GM12878 (cell line): ENCODE results near the gene RICTOR. TPM values are rescaled to one million over a fixed set of nuclear protein-coding genes. Genes with fewer than 3 reads are reported as not detected.

ENCODE experiments used
- ATAC-seq: fragments of 200-7000 bp; cut with Tn5 transposase; 3 replicates; pipeline ENCODE4 v1.9.1; 2020; ENCODE audit warnings: mild to moderate bottlenecking, moderate library complexity
- BruUV-seq: library from RNA; stranded (reverse); fragments of 400-500 nt; replicated peaks from 2 replicates; lab custom pipeline; 2021; lab: Mats Ljungman, UMichigan
- CTCF ChIA-PET: fragments of 300-600 bp; sonication (Branson Sonifier 250); formaldehyde crosslinking; extraction: SDS; loops from one replicate; lab custom pipeline; 2021; ENCODE audit warnings: inconsistent platforms; lab: Yijun Ruan, JAX
- POLR2A ChIA-PET: fragments of 350-600 bp; formaldehyde crosslinking; extraction: SDS; loops from one replicate; lab custom pipeline; 2021; ENCODE audit warnings: inconsistent platforms; lab: Charles Lee
- RAD21 ChIA-PET: fragments of 300-600 bp; sonication (Branson Sonifier 250); formaldehyde crosslinking; loops from one replicate; lab custom pipeline; 2023; ENCODE audit warnings: antibody characterized with exemption; ENCODE audit not compliant: unreplicated experiment; lab: Charles Lee
- SMC1A ChIA-PET: fragments of 300-600 bp; sonication (Branson Sonifier 250); formaldehyde crosslinking; loops from one replicate; lab custom pipeline; 2023; ENCODE audit not compliant: unreplicated experiment, uncharacterized antibody; lab: Charles Lee
- DNase-seq: peaks from one replicate; pipeline ENCODE4 v3.0.0-alpha.2; 2011; ENCODE audit warnings: low read depth, low spot score
- FAIRE-seq: peaks from 3 replicates; lab custom pipeline; 2011; peaks lifted over from hg19 to GRCh38; lab: Jason Lieb, UNC
- H2AFZ ChIP-seq: 2 replicates; pipeline ENCODE4 v1.6.0; 2011; ENCODE audit warnings: low read depth, low read length, control low read depth; ENCODE audit not compliant: control insufficient read depth
- H3K27ac ChIP-seq: 2 replicates; pipeline ENCODE4 v1.5.1; 2011; ENCODE audit warnings: control low read depth; ENCODE audit not compliant: control insufficient read depth, insufficient read depth
- H3K27me3 ChIP-seq, 2 experiments: replicated peaks in 1 of 2; 2 replicates each; pipeline versions ENCODE4 v1.6.0 to v1.6.1; 2011; ENCODE audit warnings: low read length in 1 of 2; ENCODE audit not compliant: control insufficient read depth in 2 of 2, insufficient read depth in 2 of 2
- H3K36me3 ChIP-seq, 2 experiments: 2 replicates each; pipeline ENCODE4 v1.5.1; 2011; ENCODE audit warnings: low read length in 1 of 2; ENCODE audit not compliant: control insufficient read depth in 2 of 2, insufficient read depth in 2 of 2
- H3K4me1 ChIP-seq: 2 replicates; pipeline ENCODE4 v1.6.1; 2011; ENCODE audit warnings: mild to moderate bottlenecking, low read length, moderate library complexity, mixed read lengths; ENCODE audit not compliant: control insufficient read depth, insufficient read depth
- H3K4me2 ChIP-seq: 2 replicates; pipeline ENCODE4 v1.6.0; 2011; ENCODE audit warnings: control low read depth; ENCODE audit not compliant: control insufficient read depth, insufficient read depth
- H3K4me3 ChIP-seq: fragments of 200-600 bp; sonication (generic); 2 replicates; pipeline ENCODE4 v1.5.1; 2016
- H3K79me2 ChIP-seq: 2 replicates; pipeline ENCODE4 v1.6.0; 2011; ENCODE audit warnings: low read length; ENCODE audit not compliant: control insufficient read depth, insufficient read depth
- H3K9ac ChIP-seq: 2 replicates; pipeline ENCODE4 v1.8.0; 2011; ENCODE audit warnings: low read length, control low read depth, mixed read lengths; ENCODE audit not compliant: control insufficient read depth, insufficient read depth
- H3K9me3 ChIP-seq: replicated peaks from 3 replicates; pipeline ENCODE4 v1.5.1; 2011; ENCODE audit warnings: mild to moderate bottlenecking, low read length; ENCODE audit not compliant: control insufficient read depth, insufficient read depth
- H4K20me1 ChIP-seq: 2 replicates; pipeline ENCODE4 v1.6.0; 2011; ENCODE audit not compliant: control insufficient read depth, insufficient read depth
- BACH1 ChIP-seq: fragments of 450-650 bp; IDR thresholded peaks from 2 replicates; pipeline ENCODE4 v1.6.1; 2017; ENCODE audit warnings: mild to moderate bottlenecking, borderline replicate concordance
- BMI1 ChIP-seq: fragments of 450-650 bp; IDR thresholded peaks from 2 replicates; pipeline ENCODE4 v1.6.1; 2016; ENCODE audit warnings: mild to moderate bottlenecking, moderate library complexity, borderline replicate concordance
- CHD1 ChIP-seq: IDR thresholded peaks from 2 replicates; pipeline ENCODE4 v1.6.1; 2012; ENCODE audit warnings: low read depth, low read length, improper control_type of control experiment
- CREM ChIP-seq: IDR thresholded peaks from 2 replicates; pipeline ENCODE4 v1.6.1; 2014; ENCODE audit warnings: antibody characterized with exemption, low read depth
- EGR1 ChIP-seq, 2 experiments: IDR thresholded peaks; 1 replicate in 1 of 2; 2 replicates in 1 of 2; pipeline ENCODE4 v1.6.1; 2011 to 2012; ENCODE audit warnings: low read depth in 2 of 2, low read length in 2 of 2, borderline replicate concordance in 1 of 2, mild to moderate bottlenecking in 1 of 2, moderate library complexity in 1 of 2
- HDGF ChIP-seq: fragments of 450-650 bp; IDR thresholded peaks from 2 replicates; pipeline ENCODE4 v1.6.1; 2016; ENCODE audit warnings: antibody characterized with exemption
- IRF4 ChIP-seq: IDR thresholded peaks from 2 replicates; pipeline ENCODE4 v1.6.1; 2011; ENCODE audit warnings: low read depth, low read length
- JUND ChIP-seq: IDR thresholded peaks from 2 replicates; pipeline ENCODE4 v1.6.1; 2012; ENCODE audit warnings: low read depth, mild to moderate bottlenecking, low read length, improper control_type of control experiment, moderate library complexity
- LARP7 ChIP-seq: fragments of 450-650 bp; IDR thresholded peaks from 2 replicates; pipeline ENCODE4 v1.6.1; 2017; ENCODE audit warnings: mild to moderate bottlenecking
- MLLT1 ChIP-seq: fragments of 450-650 bp; IDR thresholded peaks from 2 replicates; pipeline ENCODE4 v1.6.1; 2016; ENCODE audit warnings: mild to moderate bottlenecking
- NFYA ChIP-seq: IDR thresholded peaks from 2 replicates; pipeline ENCODE4 v1.6.1; 2011; ENCODE audit warnings: low read depth, mild to moderate bottlenecking, low read length, improper control_type of control experiment, borderline replicate concordance
- PRDM15 ChIP-seq: fragments of 450-650 bp; formaldehyde crosslinking; IDR thresholded peaks from 2 replicates; pipeline ENCODE4 v1.4.0; 2020; ENCODE audit warnings: mild to moderate bottlenecking, moderate library complexity
- RAD51 ChIP-seq: fragments of 450-650 bp; IDR thresholded peaks from 2 replicates; pipeline ENCODE4 v1.6.1; 2016; ENCODE audit warnings: moderate library complexity, mild to moderate bottlenecking, inconsistent platforms
- TCF3 ChIP-seq: IDR thresholded peaks from 2 replicates; pipeline ENCODE4 v1.6.1; 2012; ENCODE audit warnings: low read depth, mild to moderate bottlenecking, low read length, borderline replicate concordance; ENCODE audit not compliant: insufficient read depth
- ZBTB40 ChIP-seq: fragments of 450-650 bp; IDR thresholded peaks from 2 replicates; pipeline ENCODE4 v1.6.1; 2016; ENCODE audit warnings: mild to moderate bottlenecking, moderate library complexity, borderline replicate concordance
- WGBS: methylation state at CpG from one replicate; pipeline ENCODE4 v1.1.6; 2016; ENCODE audit warnings: low lambda C conversion rate; ENCODE audit not compliant: insufficient replicate concordance, insufficient coverage; ENCODE audit errors: missing lambda C conversion rate; 5-methylcytosine and 5-hydroxymethylcytosine counted together
- in situ Hi-C: fragments of 300-500 bp; cut with MboI; formaldehyde crosslinking; loops from 9 replicates; pipeline ENCODE4 v1.14.3; 2018; ENCODE audit warnings: mixed read lengths
- intact Hi-C: fragments of 100-400 bp; cut with micrococcal nuclease; formaldehyde crosslinking; loops from one replicate; pipeline ENCODE4 v1.14.2; 2022; ENCODE audit not compliant: unreplicated experiment
- polyA plus RNA-seq, 11 experiments: library from polyadenylated mRNA; depleted of rRNA in 4 of 11; unstranded in 6 of 11; stranded (reverse) in 5 of 11; fragments of >200 nt; fragmentation: Nextera tagmentation in 4 of 11; fragmentation: Illumina TruSeq in 1 of 11; extraction: Ambion mirVana in 4 of 11; extraction: Trizol in 1 of 11; gene quantifications; 1 replicate in 1 of 11; 2 replicates in 10 of 11; pipeline versions ENCODE4 v1.2.1 to v1.2.3, GENCODE V29; 2011 to 2016; ENCODE audit warnings: inconsistent platforms in 2 of 11, missing spikeins in 2 of 11, low read depth in 1 of 11
- total RNA-seq, 4 experiments: library from RNA; depleted of rRNA in 3 of 4; stranded (reverse); fragments of >200 nt in 3 of 4; fragmentation: Illumina TruSeq in 1 of 4; extraction: Trizol in 1 of 4; gene quantifications; 2 replicates each; pipeline versions ENCODE4 v1.2.1 to v1.2.3, GENCODE V29; 2013 to 2021

Gene RICTOR
- total and polyA plus RNA-seq, 10 of the 15 experiments (the other 5 are each of a cell fraction or from before 2014, with no cell fraction given), result 2.7 to 23.0 (median 6.9) TPM

GRCh38 chr5:39052141-39052540 lies 22.1 kb downstream of the RICTOR start (continued):
- no peak for TF ChIP-seq PRDM15
- no peak for TF ChIP-seq CREM
- TF ChIP-seq TCF3, result no peak
- no peak for TF ChIP-seq NFYA
- no peak for TF ChIP-seq RAD51

GRCh38 chr5:39049315-39049714 lies 24.9 kb downstream of the RICTOR start:
- BruUV-seq, result no TSS peak
- TF ChIP-seq ZBTB40 (no peak), LARP7 (no peak), JUND (no peak), HDGF (no peak), BACH1 (no peak), MLLT1 (no peak), CHD1 (no peak), IRF4 (no peak), EGR1 (IDR thresholded peaks at IDR 0.05; ENCODE audit: borderline replicate concordance in 1 of 2, low read depth in 2 of 2, low read length in 2 of 2) (no peak), BMI1 (no peak)

More at GRCh38 chr5:39049315-39049714, 24.9 kb downstream of the RICTOR start:
- FAIRE-seq (no peak), DNase-seq (no peak), ATAC-seq (no peak)
- POLR2A ChIA-PET, result no interaction called here
- Histone ChIP-seq H3K79me2 (peaks cover 13% of the 10 kb centered on the region), H3K27me3 (no peaks in the 10 kb centered on the region), H2AFZ (no peak overlapping the region), H3K4me2 (no peak overlapping the region), H3K9ac (no peak overlapping the region), H3K4me3 (no peak overlapping the region), H3K36me3 (no peaks in the 10 kb centered on the region), H3K9me3 (no peaks in the 10 kb centered on the region; the same call in 2 of the 3 replicates), H3K4me1 (no peaks in the 10 kb centered on the region), H3K27ac (no peak overlapping the region), H4K20me1 (no peaks in the 10 kb centered on the region; the same call in 1 of the 2 replicates)
- RAD21 ChIA-PET, result interaction anchor here (1.1 kb wide), 1 partner anchor 35 kb away, joined by 3 read pairs; no protein-coding TSS in a partner anchor
- in situ Hi-C loops, result no loop called here
- WGBS, result 100% methylated on average over 1 of the region's 1 CpG
- CTCF ChIA-PET, result no interaction called here
- SMC1A ChIA-PET, result interaction anchor here (0.7 kb wide), 1 partner anchor 9 kb away, joined by 3 read pairs; no protein-coding TSS in a partner anchor
- intact Hi-C loops, result no loop called here
